Natural killer cell (primary cell): ENCODE measurements around the gene MARK2. TPM values are rescaled to one million over a fixed set of nuclear protein-coding genes. Genes with fewer than 3 reads are reported as not detected.

Source experiments
- ATAC-seq, 3 donors: fragments of 150-1000 bp in 2 of 3; fragments of 200-7000 bp in 1 of 3; cut with Tn5 transposase; 1 replicate in 1 of 3; 2 replicates in 2 of 3; pipeline ENCODE4 v1.10.0; 2021; ENCODE audit warnings: mild to moderate bottlenecking in 2 of 3, moderate library complexity in 2 of 3
- DNase-seq, 2 donors: peaks; one replicate each; pipeline versions ENCODE4 v3.0.0 to v3.0.0-alpha.2; 2013 to 2021; ENCODE audit warnings: mixed read lengths in 1 of 2
- H3K27ac ChIP-seq: one replicate; pipeline ENCODE4 v1.5.1; 2013; ENCODE audit warnings: mild to moderate bottlenecking, low read length
- H3K27me3 ChIP-seq: one replicate; pipeline ENCODE4 v1.6.1; 2013; ENCODE audit warnings: low read length; ENCODE audit not compliant: control insufficient read depth, insufficient read depth
- H3K36me3 ChIP-seq: one replicate; pipeline ENCODE4 v1.6.1; 2013; ENCODE audit warnings: low read length; ENCODE audit not compliant: control insufficient read depth, insufficient read depth
- H3K4me1 ChIP-seq: one replicate; pipeline ENCODE4 v1.6.1; 2013; ENCODE audit warnings: low read length; ENCODE audit not compliant: control insufficient read depth, insufficient read depth
- H3K4me3 ChIP-seq: one replicate; pipeline ENCODE4 v1.5.1; 2013; ENCODE audit warnings: low read length
- H3K9me3 ChIP-seq: one replicate; pipeline ENCODE4 v1.6.1; 2013; ENCODE audit warnings: low read length; ENCODE audit not compliant: control insufficient read depth, insufficient read depth
- H3K27ac Mint-ChIP-seq, 2 donors: one replicate each; pipeline ENCODE4 v1.8.0; 2022; ENCODE audit warnings: mild to moderate bottlenecking in 2 of 2, mixed read lengths in 2 of 2, moderate library complexity in 1 of 2
- H3K27me3 Mint-ChIP-seq, 2 donors: one replicate each; pipeline ENCODE4 v1.8.0; 2022; ENCODE audit warnings: low read depth in 2 of 2, mixed read lengths in 2 of 2
- H3K36me3 Mint-ChIP-seq: one replicate; pipeline ENCODE4 v1.8.0; 2022; ENCODE audit warnings: mixed read lengths
- H3K4me1 Mint-ChIP-seq, 2 donors: one replicate each; pipeline ENCODE4 v1.8.0; 2022; ENCODE audit warnings: mixed read lengths in 2 of 2
- H3K4me3 Mint-ChIP-seq: one replicate; pipeline ENCODE4 v1.8.0; 2022; ENCODE audit warnings: mild to moderate bottlenecking, moderate library complexity, mixed read lengths
- H3K9me3 Mint-ChIP-seq, 2 donors: one replicate each; pipeline ENCODE4 v1.8.0; 2022; ENCODE audit warnings: mixed read lengths in 2 of 2
- CTCF ChIP-seq: fragments of 200-600 bp; IDR thresholded peaks from one replicate; pipeline ENCODE4 v1.8.0; 2022; ENCODE audit warnings: antibody characterized with exemption
- WGBS: methylation state at CpG from one replicate; pipeline ENCODE4 v1.1.7; 2013; ENCODE audit warnings: missing lambda C conversion rate; ENCODE audit not compliant: insufficient coverage; 5-methylcytosine and 5-hydroxymethylcytosine counted together
- intact Hi-C: fragments of 100-400 bp; cut with micrococcal nuclease; formaldehyde crosslinking; loops from one replicate; pipeline ENCODE4 v1.14.2; 2022
- total RNA-seq, 4 donors: library from RNA; stranded (reverse); fragments of 120-200 nt in 1 of 4; gene quantifications; one replicate each; pipeline versions ENCODE4 v1.2.3 to v1.2.4, GENCODE V29; 2013 to 2022

MARK2 gene
- total RNA-seq, 3 donors from 2014 or later (not counting 1 experiment from before 2014, with no cell fraction given) = 63.8 to 88.4 (median 80.2) TPM

GRCh38 chr11:63843041-63843440 is 4.1 kb downstream of the MARK2 start:
- intact Hi-C loops = no loop called here
- peak overlapping the region; percentile 4 for H3K27ac ChIP-seq
- peaks cover 18% of the 10 kb centered on the region for H3K36me3 ChIP-seq
- Mint-ChIP-seq H3K4me1 (peaks cover 76 to 79% of the 10 kb centered on the region in 2 donors), H3K27me3 (no peaks in the 10 kb centered on the region), H3K36me3 (no peaks in the 10 kb centered on the region), H3K9me3 (no peaks in the 10 kb centered on the region), H3K4me3 (peak overlapping the region; percentile 45), H3K27ac (peak overlapping the region; percentile 75 to 86)
- ATAC-seq (no peak), DNase-seq (no peak)
- peaks cover 61% of the 10 kb centered on the region for H3K4me1 ChIP-seq
- no peaks in the 10 kb centered on the region for H3K9me3 ChIP-seq
- no peak for TF ChIP-seq CTCF
- WGBS = 31% methylated on average over 1 of the region's 1 CpG
- no peaks in the 10 kb centered on the region for H3K27me3 ChIP-seq
- no peak overlapping the region for H3K4me3 ChIP-seq

DNA sequence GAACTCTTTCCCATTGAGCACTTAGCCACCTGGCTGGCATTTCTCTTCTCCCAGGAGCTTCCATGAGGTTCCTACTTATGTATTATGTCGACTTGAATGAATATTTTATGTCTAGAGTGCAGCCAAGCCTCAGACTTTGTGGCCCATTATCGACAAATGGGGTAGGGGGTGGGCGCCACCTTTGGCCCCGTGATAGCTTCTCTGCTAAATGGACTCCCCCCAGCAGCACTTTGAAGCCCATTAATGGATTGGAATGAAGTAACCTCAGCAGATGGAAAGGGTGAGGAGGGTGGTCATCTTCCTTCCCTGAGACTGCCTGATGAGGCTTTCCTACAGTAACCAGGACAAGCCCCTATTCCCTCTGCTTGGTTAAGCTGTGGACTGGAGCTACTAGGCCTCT is 5.9 kb downstream of the MARK2 start:
- H3K27me3 Mint-ChIP-seq = no peaks in the 10 kb centered on the region

DNA sequence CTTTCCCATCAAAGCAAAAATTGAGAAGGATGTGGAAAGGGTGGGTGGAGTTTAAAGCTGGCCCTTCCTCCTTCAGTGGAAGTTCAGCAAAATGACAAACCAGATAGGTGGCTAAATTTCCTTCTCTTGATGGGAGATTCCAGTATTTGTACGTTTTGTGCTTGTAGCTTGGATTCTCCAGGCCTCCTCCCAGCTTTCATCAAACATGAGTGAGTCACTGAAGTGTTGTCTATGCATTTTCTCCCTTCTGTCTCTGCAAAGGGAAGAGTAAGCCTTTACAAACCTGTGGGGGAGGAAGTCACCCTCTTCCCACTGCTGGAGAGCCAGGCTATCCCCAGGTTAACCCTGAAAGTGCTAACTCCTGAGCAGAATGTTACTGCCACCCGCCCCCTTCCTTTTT is 6.4 kb downstream of the MARK2 start:
- intact Hi-C loops = no loop called here
- Histone ChIP-seq H3K36me3 (peaks cover 21% of the 10 kb centered on the region), H3K4me3 (no peak overlapping the region), H3K27me3 (no peaks in the 10 kb centered on the region), H3K27ac (no peak overlapping the region), H3K4me1 (peaks cover 52% of the 10 kb centered on the region), H3K9me3 (no peaks in the 10 kb centered on the region)
- Mint-ChIP-seq H3K4me3 (no peak overlapping the region), H3K36me3 (no peaks in the 10 kb centered on the region), H3K4me1 (peaks cover 74 to 75% of the 10 kb centered on the region in 2 donors), H3K9me3 (no peaks in the 10 kb centered on the region), H3K27ac (peak overlapping the region; percentile 75 to 86), H3K27me3 (no peaks in the 10 kb centered on the region)
- no peak for TF ChIP-seq CTCF
- WGBS = 92% methylated on average over 2 of the region's 2 CpGs
- ATAC-seq (no peak), DNase-seq (no peak)

More for the DNA sequence above, 5.9 kb downstream of the MARK2 start:
- H3K36me3 ChIP-seq = peaks cover 21% of the 10 kb centered on the region
- no peak overlapping the region for H3K4me3 ChIP-seq
- intact Hi-C loops = no loop called here
- H3K27ac Mint-ChIP-seq = peak overlapping the region; percentile 75 to 86
- 93% methylated on average over 4 of the region's 4 CpGs for WGBS
- DNase-seq (no peak), ATAC-seq (no peak)
- no peaks in the 10 kb centered on the region for H3K9me3 Mint-ChIP-seq
- H3K4me3 Mint-ChIP-seq = no peak overlapping the region
- H3K27ac ChIP-seq = no peak overlapping the region
- no peaks in the 10 kb centered on the region for H3K36me3 Mint-ChIP-seq
- H3K4me1 Mint-ChIP-seq = peaks cover 77 to 79% of the 10 kb centered on the region in 2 donors
- TF ChIP-seq CTCF = no peak
- peaks cover 56% of the 10 kb centered on the region for H3K4me1 ChIP-seq
- no peaks in the 10 kb centered on the region for H3K27me3 ChIP-seq
- no peaks in the 10 kb centered on the region for H3K9me3 ChIP-seq

- TF ChIP-seq CTCF = no peak
- no peak overlapping the region for H3K4me3 Mint-ChIP-seq
- H3K27me3 ChIP-seq = no peaks in the 10 kb centered on the region
- WGBS = 95% methylated on average over 7 of the region's 7 CpGs
- no peaks in the 10 kb centered on the region for H3K9me3 Mint-ChIP-seq
- H3K4me1 ChIP-seq = peaks cover 52% of the 10 kb centered on the region
- peak overlapping the region; percentile 75 to 86 for H3K27ac Mint-ChIP-seq
- H3K27ac ChIP-seq = no peak overlapping the region
- intact Hi-C loops = no loop called here
- H3K36me3 Mint-ChIP-seq = no peaks in the 10 kb centered on the region
- ATAC-seq (no peak), DNase-seq (no peak)
- peaks cover 74 to 75% of the 10 kb centered on the region in 2 donors for H3K4me1 Mint-ChIP-seq
- no peak overlapping the region for H3K4me3 ChIP-seq
- H3K9me3 ChIP-seq = no peaks in the 10 kb centered on the region
- peaks cover 21% of the 10 kb centered on the region for H3K36me3 ChIP-seq
- no peaks in the 10 kb centered on the region for H3K27me3 Mint-ChIP-seq
Observed at GRCh38 chr11:63845911-63846310, 7.0 kb downstream of the MARK2 start.
